IMR-90 (cell line): ENCODE measurements around the gene TACC2. TPM values are rescaled to one million over a fixed set of nuclear protein-coding genes. Genes with fewer than 3 reads are reported as not detected.

ENCODE experiments used
- ATAC-seq: fragments of 200-7000 bp; cut with Tn5 transposase; 2 replicates; pipeline ENCODE4 v1.9.1; 2020; ENCODE audit warnings: low read depth, mild to moderate bottlenecking, moderate library complexity
- BruUV-seq: library from RNA; stranded (reverse); fragments of 400-500 nt; replicated peaks from 2 replicates; lab custom pipeline; 2021; lab: Mats Ljungman, UMichigan
- CTCF ChIA-PET: fragments of 300-600 bp; formaldehyde crosslinking; extraction: SDS; loops from one replicate; lab custom pipeline; 2021; ENCODE audit warnings: antibody characterized with exemption; lab: Yijun Ruan, JAX
- POLR2A ChIA-PET: fragments of 300-600 bp; sonication (Branson Sonifier 250); formaldehyde crosslinking; loops from one replicate; lab custom pipeline; 2022; ENCODE audit warnings: antibody characterized with exemption; ENCODE audit not compliant: unreplicated experiment; lab: Charles Lee
- DNase-seq: peaks from one replicate; pipeline ENCODE4 v3.0.0; 2013
- H2AFZ ChIP-seq: replicated peaks from 2 replicates; pipeline ENCODE3; 2013; ENCODE audit warnings: low read length, mild to moderate bottlenecking; ENCODE audit not compliant: poor library complexity
- H2AK5ac ChIP-seq: 2 replicates; pipeline ENCODE4 v1.6.1; 2013; ENCODE audit warnings: low read depth, low read length, inconsistent platforms
- H2AK9ac ChIP-seq: replicated peaks from 2 replicates; pipeline ENCODE3; 2013; ENCODE audit warnings: mild to moderate bottlenecking, low read depth, low read length, moderate library complexity; ENCODE audit not compliant: poor library complexity
- H2BK120ac ChIP-seq: 2 replicates; pipeline ENCODE4 v1.6.1; 2013; ENCODE audit warnings: low read depth, low read length, inconsistent platforms
- H2BK15ac ChIP-seq: 3 replicates; pipeline ENCODE4 v1.6.1; 2013; ENCODE audit warnings: low read depth, low read length, inconsistent platforms
- H2BK20ac ChIP-seq: 2 replicates; pipeline ENCODE4 v1.6.1; 2013; ENCODE audit warnings: low read depth, mild to moderate bottlenecking, inconsistent platforms, low read length, moderate library complexity
- H2BK5ac ChIP-seq: 2 replicates; pipeline ENCODE4 v1.6.1; 2013; ENCODE audit warnings: mild to moderate bottlenecking, low read depth, low read length, inconsistent platforms; ENCODE audit not compliant: poor library complexity, severe bottlenecking
- H3K14ac ChIP-seq: replicated peaks from 2 replicates; pipeline ENCODE4 v1.6.1; 2013; ENCODE audit warnings: low read depth, low read length, inconsistent platforms
- H3K18ac ChIP-seq: 2 replicates; pipeline ENCODE4 v1.6.1; 2013; ENCODE audit warnings: low read depth, low read length, control low read depth
- H3K23ac ChIP-seq: 2 replicates; pipeline ENCODE4 v1.6.1; 2013; ENCODE audit warnings: low read depth, low read length, inconsistent platforms
- H3K27ac ChIP-seq: 2 replicates; pipeline ENCODE4 v1.5.1; 2013; ENCODE audit warnings: mild to moderate bottlenecking, control low read depth, low read length; ENCODE audit not compliant: insufficient read depth
- H3K27me3 ChIP-seq: 2 replicates; pipeline ENCODE4 v1.6.1; 2013; ENCODE audit warnings: low read length; ENCODE audit not compliant: control insufficient read depth, insufficient read depth
- H3K36me3 ChIP-seq: 2 replicates; pipeline ENCODE4 v1.6.1; 2013; ENCODE audit warnings: low read length, mixed read lengths; ENCODE audit not compliant: control insufficient read depth, insufficient read depth
- H3K4ac ChIP-seq: 2 replicates; pipeline ENCODE4 v1.6.1; 2013; ENCODE audit warnings: low read depth, low read length, inconsistent platforms
- H3K4me1 ChIP-seq: 2 replicates; pipeline ENCODE4 v1.6.1; 2013; ENCODE audit warnings: low read length, mixed read lengths; ENCODE audit not compliant: control insufficient read depth, insufficient read depth
- H3K4me2 ChIP-seq: 2 replicates; pipeline ENCODE4 v1.6.1; 2013; ENCODE audit warnings: low read depth, mild to moderate bottlenecking, control low read depth, low read length, moderate library complexity
- H3K4me3 ChIP-seq: 2 replicates; pipeline ENCODE4 v1.5.1; 2013; ENCODE audit warnings: low read depth, mild to moderate bottlenecking, control low read depth, low read length, moderate library complexity; ENCODE audit not compliant: insufficient read depth
- H3K56ac ChIP-seq: 2 replicates; pipeline ENCODE4 v1.6.1; 2013; ENCODE audit warnings: low read length, inconsistent platforms; ENCODE audit not compliant: insufficient read depth; ENCODE audit errors: extremely low read depth
- H3K79me1 ChIP-seq, 2 experiments: 2 replicates each; pipeline ENCODE4 v1.6.1; 2013; ENCODE audit warnings: low read length in 2 of 2, inconsistent platforms in 1 of 2, low read depth in 1 of 2
- H3K9ac ChIP-seq: 2 replicates; pipeline ENCODE4 v1.6.1; 2013; ENCODE audit warnings: low read depth, low read length, control low read depth
- H3K9me1 ChIP-seq: 2 replicates; pipeline ENCODE4 v1.6.1; 2013; ENCODE audit warnings: low read length, inconsistent platforms; ENCODE audit not compliant: insufficient read depth
- H3K9me3 ChIP-seq: 2 replicates; pipeline ENCODE4 v1.6.1; 2013; ENCODE audit warnings: low read length; ENCODE audit not compliant: control insufficient read depth, insufficient read depth
- H4K20me1 ChIP-seq: 2 replicates; pipeline ENCODE4 v1.6.1; 2013; ENCODE audit warnings: low read length, inconsistent platforms; ENCODE audit not compliant: insufficient read depth
- H4K5ac ChIP-seq: 2 replicates; pipeline ENCODE4 v1.6.1; 2013; ENCODE audit warnings: mild to moderate bottlenecking, low read depth, low read length, control low read depth
- H4K8ac ChIP-seq, 2 experiments: 2 replicates each; pipeline ENCODE4 v1.6.1; 2013; ENCODE audit warnings: low read depth in 2 of 2, low read length in 2 of 2, control low read depth in 1 of 2, inconsistent platforms in 1 of 2
- H4K91ac ChIP-seq: 2 replicates; pipeline ENCODE4 v1.6.1; 2013; ENCODE audit warnings: low read depth, low read length, inconsistent platforms; ENCODE audit not compliant: insufficient read depth
- BHLHE40 ChIP-seq: fragments of 150-350 bp; IDR thresholded peaks from 2 replicates; pipeline ENCODE4 v1.6.1; 2016; ENCODE audit warnings: mild to moderate bottlenecking, low read depth, low read length
- CEBPB ChIP-seq: IDR thresholded peaks from 2 replicates; pipeline ENCODE4 v1.6.1; 2012; ENCODE audit warnings: low read depth, low read length, improper control_type of control experiment
- CTCF ChIP-seq: conservative IDR thresholded peaks from 2 replicates; pipeline ENCODE4 v1.5.1; 2012; ENCODE audit warnings: mild to moderate bottlenecking, low read depth, low read length, improper control_type of control experiment
- FOS ChIP-seq: fragments of 150-350 bp; IDR thresholded peaks from 2 replicates; pipeline ENCODE4 v1.6.1; 2016; ENCODE audit warnings: low read depth, low read length
- MAFK ChIP-seq: IDR thresholded peaks from 2 replicates; pipeline ENCODE4 v1.6.1; 2012; ENCODE audit warnings: low read depth, low read length, improper control_type of control experiment
- MAZ ChIP-seq: IDR thresholded peaks from 2 replicates; pipeline ENCODE4 v1.6.1; 2012; ENCODE audit warnings: low read depth, mild to moderate bottlenecking, low read length, improper control_type of control experiment, moderate library complexity, borderline replicate concordance
- MXI1 ChIP-seq: IDR thresholded peaks from 2 replicates; pipeline ENCODE4 v1.6.1; 2012; ENCODE audit warnings: low read depth, mild to moderate bottlenecking, low read length, moderate library complexity, borderline replicate concordance
- NFE2L2 ChIP-seq: fragments of 150-350 bp; IDR thresholded peaks from 2 replicates; pipeline ENCODE4 v1.6.1; 2016; ENCODE audit warnings: low read depth, mild to moderate bottlenecking, low read length
- POLR2A ChIP-seq: IDR thresholded peaks from 2 replicates; pipeline ENCODE4 v1.6.1; 2012; ENCODE audit warnings: mild to moderate bottlenecking, low read depth, low read length
- RAD21 ChIP-seq: IDR thresholded peaks from 2 replicates; pipeline ENCODE4 v1.6.1; 2012; ENCODE audit warnings: low read length, improper control_type of control experiment
- RCOR1 ChIP-seq: IDR thresholded peaks from 2 replicates; pipeline ENCODE4 v1.6.1; 2012; ENCODE audit warnings: mild to moderate bottlenecking, low read length, improper control_type of control experiment; ENCODE audit not compliant: insufficient replicate concordance
- RFX5 ChIP-seq: IDR thresholded peaks from 2 replicates; pipeline ENCODE4 v1.8.0; 2012; ENCODE audit warnings: low read depth, mild to moderate bottlenecking, low read length, moderate library complexity
- USF2 ChIP-seq: fragments of 150-350 bp; IDR thresholded peaks from 2 replicates; pipeline ENCODE4 v1.6.1; 2017; ENCODE audit warnings: mild to moderate bottlenecking, antibody characterized with exemption, low read length, low read depth
- WGBS, 2 experiments: methylation state at CpG; one replicate each; pipeline versions ENCODE4 v1.1.5 to v1.1.7; 2013; ENCODE audit warnings: missing lambda C conversion rate in 2 of 2; ENCODE audit not compliant: insufficient read length in 1 of 2; ENCODE audit errors: extremely low coverage in 2 of 2; 5-methylcytosine and 5-hydroxymethylcytosine counted together
- dilution Hi-C: fragments of 300-500 bp; cut with HindIII; formaldehyde crosslinking; loops from one replicate; pipeline ENCODE4 v1.14.3; 2018; ENCODE audit warnings: low sequenced_read_pairs; ENCODE audit not compliant: unreplicated experiment
- in situ Hi-C: fragments of 300-500 bp; cut with MboI; formaldehyde crosslinking; loops from 3 replicates; pipeline ENCODE4 v1.14.3; 2019; ENCODE audit warnings: low sequenced_read_pairs, inconsistent platforms, mixed read lengths
- intact Hi-C: fragments of 100-400 bp; cut with micrococcal nuclease; formaldehyde crosslinking; loops from 2 replicates; pipeline ENCODE4 v1.10.0; 2022
- polyA plus RNA-seq, 3 experiments: library from polyadenylated mRNA; depleted of rRNA; stranded (reverse); fragments of >200 nt; gene quantifications; 2 replicates each; pipeline ENCODE4 v1.2.3, GENCODE V29; 2012; ENCODE audit warnings: low replicate concordance in 1 of 3
- total RNA-seq: library from RNA; depleted of rRNA; stranded (reverse); fragments of >200 nt; gene quantifications from 2 replicates; pipeline ENCODE4 v1.2.3, GENCODE V29; 2012
- TF ChIP-seq, protein P1 (sequence below): fragments of 150-350 bp; IDR thresholded peaks from 2 replicates; pipeline ENCODE4 v1.6.1; 2016; ENCODE audit warnings: low read depth, mild to moderate bottlenecking, low read length, moderate library complexity, borderline replicate concordance

Gene TACC2
- total and polyA plus RNA-seq, 2 of the 4 experiments (the other 2 are of a cell fraction), result 2.9 to 15.4 TPM

DNA sequence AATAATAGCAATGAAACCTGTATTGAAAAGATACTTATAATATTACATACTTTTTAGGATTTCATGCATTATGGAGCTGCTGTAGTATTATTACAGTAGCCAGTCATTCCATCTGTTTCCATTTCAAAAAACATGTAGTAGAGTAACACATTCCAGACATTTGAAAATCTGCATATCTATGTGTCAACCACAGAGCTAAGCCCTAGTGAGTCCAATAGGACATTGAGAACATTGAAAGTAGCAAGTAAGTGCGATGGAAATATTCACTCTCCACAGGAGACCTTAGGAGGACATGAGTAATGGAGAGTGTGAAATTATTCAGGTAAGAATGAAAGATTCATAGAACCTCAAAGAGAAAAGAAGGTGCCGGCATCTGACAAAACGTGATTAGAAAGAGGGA lies 29.3 kb upstream of the TACC2 start:
- intact Hi-C loops (no loop called here), in situ Hi-C loops (no loop called here), dilution Hi-C loops (no loop called here)
- Histone ChIP-seq H4K8ac (no peak overlapping the region), H3K9me1 (peaks cover 6% of the 10 kb centered on the region; the same call in 1 of the 2 replicates), H3K36me3 (0 out of 2 replicates have a peak, but pooled peaks cover 2% of the 10 kb centered on the region), H3K23ac (no peak overlapping the region), H2BK15ac (no peak overlapping the region), H3K4ac (no peak overlapping the region), H2AFZ (no peak overlapping the region), H3K9ac (no peak overlapping the region), H4K20me1 (no peaks in the 10 kb centered on the region), H3K27me3 (no peaks in the 10 kb centered on the region), H2BK5ac (no peak overlapping the region), H2BK20ac (no peak overlapping the region), H2AK9ac (no peak overlapping the region), H3K4me3 (no peak overlapping the region), H3K4me1 (peaks cover 3% of the 10 kb centered on the region), H3K79me1 (no peaks in the 10 kb centered on the region), H4K5ac (no peak overlapping the region), H2AK5ac (no peak overlapping the region), H3K27ac (no peak overlapping the region), H3K9me3 (no peaks in the 10 kb centered on the region), H3K14ac (no peak overlapping the region), H4K91ac (no peak overlapping the region), H3K56ac (no peak overlapping the region), H3K4me2 (no peak overlapping the region), H2BK120ac (no peak overlapping the region), H3K18ac (no peak overlapping the region)
- no peak for ATAC-seq
- ChIA-PET POLR2A (no interaction called here), CTCF (interaction anchor here (0.6 kb wide), 1 partner anchor 40 kb away, joined by 3 read pairs; no protein-coding TSS in a partner anchor)
- no TSS peak for BruUV-seq
- TF ChIP-seq NFE2L2 (no peak), POLR2A (no peak), RFX5 (no peak), MXI1 (no peak), MAFK (no peak), BHLHE40 (no peak), USF2 (no peak), RAD21 (no peak), CTCF (no peak), MAZ (no peak), FOS (no peak), CEBPB (no peak), RCOR1 (no peak)
- TF ChIP-seq, protein P1, sequence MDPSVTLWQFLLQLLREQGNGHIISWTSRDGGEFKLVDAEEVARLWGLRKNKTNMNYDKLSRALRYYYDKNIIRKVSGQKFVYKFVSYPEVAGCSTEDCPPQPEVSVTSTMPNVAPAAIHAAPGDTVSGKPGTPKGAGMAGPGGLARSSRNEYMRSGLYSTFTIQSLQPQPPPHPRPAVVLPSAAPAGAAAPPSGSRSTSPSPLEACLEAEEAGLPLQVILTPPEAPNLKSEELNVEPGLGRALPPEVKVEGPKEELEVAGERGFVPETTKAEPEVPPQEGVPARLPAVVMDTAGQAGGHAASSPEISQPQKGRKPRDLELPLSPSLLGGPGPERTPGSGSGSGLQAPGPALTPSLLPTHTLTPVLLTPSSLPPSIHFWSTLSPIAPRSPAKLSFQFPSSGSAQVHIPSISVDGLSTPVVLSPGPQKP, result no peak
- DNase-seq, result no peak
- no CpG with 5 or more reads among the region's 3 CpGs for WGBS, 2 experiments
